GM18520 (cell line): Measurements from ENCODE around the gene LCE2D.
"Not testable (repeated sequence)": the region's sequence is repeated elsewhere in the genome, so short reads cannot be mapped to it uniquely, and the experiment has no call there.

Experiments used
- ATAC-seq: cut with Tn5 transposase; IDR thresholded peaks from one replicate; pipeline ENCODE4 v1.9.1; 2021; ENCODE audit not compliant: unreplicated experiment

Gene LCE2D, protein sequence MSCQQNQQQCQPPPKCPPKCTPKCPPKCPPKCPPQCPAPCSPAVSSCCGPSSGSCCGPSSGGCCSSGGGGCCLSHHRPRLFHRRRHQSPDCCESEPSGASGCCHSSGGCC

DNA sequence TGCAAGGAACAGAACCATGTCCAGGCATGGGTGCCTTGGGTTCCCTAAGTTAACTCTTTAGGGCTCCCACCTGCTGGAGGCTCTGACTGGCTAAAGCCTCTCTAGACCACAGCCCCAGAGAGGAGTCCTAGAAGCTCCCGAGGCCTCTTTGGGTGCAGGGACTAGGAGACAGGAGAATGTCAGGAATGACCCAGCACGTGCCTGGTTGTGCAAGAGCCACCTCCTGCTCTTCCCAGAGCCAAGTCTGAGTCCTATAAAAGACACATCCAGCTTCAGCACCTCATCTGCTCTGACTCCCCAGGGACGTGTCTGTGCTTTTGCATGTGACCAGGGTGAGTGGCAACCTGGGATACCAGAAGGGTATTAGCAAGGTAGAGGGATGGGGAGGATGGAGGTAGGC, at the start of gene LCE2D:
TSS of gene LCE2D (plus strand) at position 283 of the 400 bp plus-strand sequence. CDS start 726 bp downstream, outside the sequence.
- no peak for ATAC-seq

DNA sequence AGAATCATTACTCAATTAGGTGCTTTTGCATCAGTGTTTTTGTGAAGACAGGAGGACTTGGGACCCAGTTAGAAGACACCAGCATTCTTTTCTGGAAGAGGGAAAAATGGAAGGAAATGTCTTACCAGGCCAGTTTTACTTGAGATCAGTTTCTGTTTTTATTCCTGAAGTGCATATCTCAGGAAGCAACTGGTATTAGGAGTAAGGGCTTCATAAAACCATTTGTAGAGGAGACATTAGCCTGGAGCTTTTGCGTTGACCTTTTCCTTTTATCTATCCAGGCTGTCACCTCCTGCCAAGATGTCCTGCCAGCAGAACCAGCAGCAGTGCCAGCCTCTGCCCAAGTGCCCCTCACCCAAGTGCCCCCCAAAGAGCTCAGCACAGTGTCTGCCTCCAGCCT, 49.7 kb upstream of the LCE2D start, which contains the start of gene LCE3B:
TSS of gene LCE3B (plus strand) at position 301 of the 400 bp plus-strand sequence. CDS start at position 301, 0 bp downstream.
- ATAC-seq, result no peak

DNA sequence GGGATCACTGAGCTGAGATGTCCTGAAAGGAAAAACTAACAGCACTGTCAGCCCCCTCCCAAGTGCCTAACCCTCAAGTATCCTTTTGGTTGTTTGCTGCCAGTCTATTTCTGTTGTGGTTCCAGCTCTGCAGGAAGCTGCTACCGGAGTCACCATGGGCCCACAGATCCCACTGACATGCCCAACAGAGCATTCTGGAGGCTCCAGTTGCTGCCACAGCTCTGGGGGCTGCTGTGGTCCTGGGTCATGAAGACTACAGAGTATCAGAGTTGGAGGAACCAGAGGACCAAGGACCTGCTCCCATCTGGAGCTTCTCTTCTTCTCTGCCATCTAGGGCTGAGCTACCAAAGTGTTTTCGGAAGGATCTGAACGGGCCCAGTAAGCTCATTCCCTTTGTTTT, 41.2 kb upstream of the LCE2D start:
- no peak for ATAC-seq

DNA sequence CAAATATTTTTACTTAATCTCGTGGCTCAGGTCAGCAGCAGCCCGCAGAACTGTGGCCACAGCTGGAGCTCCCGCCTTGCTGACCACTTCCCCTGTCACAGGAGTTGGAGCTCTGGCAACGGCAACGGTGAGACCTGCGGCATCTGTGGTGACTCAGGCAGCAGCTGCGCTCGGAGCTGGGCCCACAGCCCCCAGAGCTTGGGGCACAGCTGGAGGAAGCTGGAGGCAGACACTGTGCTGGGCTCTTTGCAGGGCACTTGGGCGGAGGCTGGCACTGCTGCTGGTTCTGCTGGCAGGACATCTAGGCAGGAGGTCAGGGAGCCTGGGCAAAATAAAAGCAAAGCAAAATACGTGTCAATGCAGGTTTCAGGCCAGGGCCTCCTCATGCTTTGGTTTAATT, 40.4 kb upstream of the LCE2D start, which contains the start of gene LCE3A:
TSS of gene LCE3A (minus strand) at position 301 of the 400 bp plus-strand sequence. CDS start at position 301, 0 bp downstream.
- ATAC-seq, result no peak

DNA sequence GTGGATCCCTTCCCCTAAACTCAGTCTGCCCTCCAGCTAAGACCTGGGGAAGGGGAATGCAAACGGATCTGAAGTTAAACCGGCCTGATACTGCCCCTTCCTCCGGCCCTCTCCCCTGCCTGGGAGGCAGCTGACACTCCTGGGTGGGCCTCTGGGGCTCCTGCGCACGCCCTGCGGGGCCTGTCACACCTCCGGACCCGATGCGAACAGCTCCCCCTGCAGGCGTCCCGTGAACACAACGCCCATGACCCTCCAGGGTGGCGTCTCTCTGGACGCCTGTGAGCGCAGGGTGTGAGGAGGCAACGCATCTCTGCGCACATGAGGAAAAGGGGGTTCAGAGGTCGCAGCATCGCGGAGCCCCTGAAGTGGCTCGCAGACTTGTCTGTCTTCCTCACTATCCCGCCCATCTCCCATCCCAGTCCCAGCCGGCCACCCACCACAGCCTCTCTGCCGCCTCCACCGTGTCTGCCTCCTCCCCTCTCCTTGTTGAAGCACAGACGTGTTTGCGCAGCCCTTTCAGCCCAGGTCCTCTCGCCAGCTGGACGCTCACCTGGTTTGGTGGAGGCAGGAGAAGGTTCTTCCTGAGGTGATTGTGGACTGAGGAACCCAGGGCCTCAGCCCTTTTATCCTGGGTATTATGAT, 39.9 kb upstream of the LCE2D start:
- ATAC-seq, result no peak

DNA sequence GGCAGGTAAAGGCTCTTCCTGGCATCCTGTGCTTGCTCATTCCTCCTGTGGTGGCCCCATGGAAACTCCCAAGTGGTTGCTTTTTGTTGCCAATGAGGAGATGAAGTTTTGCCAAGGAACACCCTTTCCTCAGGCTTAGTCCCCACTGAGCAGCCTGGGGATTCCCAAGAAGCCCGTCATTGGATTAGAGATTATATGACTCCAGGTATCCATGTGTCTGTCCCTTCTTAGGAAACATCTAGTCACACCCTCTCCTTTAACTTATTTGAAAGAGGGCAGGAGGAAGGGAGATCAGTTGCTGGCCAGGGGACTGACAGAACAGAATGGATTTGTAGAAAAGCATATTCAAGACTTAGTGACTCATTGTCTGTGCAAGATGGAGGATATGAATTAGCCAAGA, 36.4 kb upstream of the LCE2D start:
- no peak for ATAC-seq

DNA sequence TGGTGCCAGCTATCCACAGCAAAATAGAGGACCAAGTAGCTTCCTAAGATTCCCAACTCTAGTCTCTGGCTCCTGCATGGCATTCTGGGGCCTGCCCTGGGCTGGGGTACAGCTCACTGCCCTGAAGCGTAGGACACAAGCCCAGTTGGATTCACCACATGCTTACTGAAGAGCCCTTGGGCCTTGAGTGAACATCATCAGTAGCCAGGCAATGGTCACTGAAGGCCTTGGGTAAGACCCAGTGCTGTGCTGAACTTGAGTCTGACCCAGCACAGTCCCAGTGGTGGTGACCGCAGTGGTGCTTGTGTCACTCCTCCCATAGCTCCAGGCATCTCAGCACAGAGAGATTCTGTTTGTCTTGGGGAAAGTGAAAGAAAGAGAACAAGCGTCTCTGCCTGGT, 32.6 kb upstream of the LCE2D start:
- no peak for ATAC-seq

DNA sequence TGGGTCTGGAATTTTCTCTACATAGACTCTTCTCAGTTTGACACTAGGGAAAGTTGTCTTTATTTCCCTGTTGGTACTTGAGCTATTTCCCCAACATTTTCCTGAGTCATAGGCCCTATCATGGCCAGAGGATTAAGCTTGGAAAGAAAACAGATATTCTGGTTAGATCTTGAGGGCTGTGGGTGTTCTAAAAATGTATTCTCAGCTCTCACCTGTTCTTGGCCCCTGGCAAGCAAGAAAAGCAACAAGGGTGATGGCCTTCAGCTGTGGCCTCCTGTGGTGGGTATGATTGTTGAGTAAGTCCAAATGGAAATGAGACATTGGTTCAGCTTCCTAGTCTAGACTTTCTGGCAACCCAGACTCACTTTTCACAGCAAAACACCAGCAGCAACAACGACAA, 22.8 kb upstream of the LCE2D start:
- no peak for ATAC-seq

DNA sequence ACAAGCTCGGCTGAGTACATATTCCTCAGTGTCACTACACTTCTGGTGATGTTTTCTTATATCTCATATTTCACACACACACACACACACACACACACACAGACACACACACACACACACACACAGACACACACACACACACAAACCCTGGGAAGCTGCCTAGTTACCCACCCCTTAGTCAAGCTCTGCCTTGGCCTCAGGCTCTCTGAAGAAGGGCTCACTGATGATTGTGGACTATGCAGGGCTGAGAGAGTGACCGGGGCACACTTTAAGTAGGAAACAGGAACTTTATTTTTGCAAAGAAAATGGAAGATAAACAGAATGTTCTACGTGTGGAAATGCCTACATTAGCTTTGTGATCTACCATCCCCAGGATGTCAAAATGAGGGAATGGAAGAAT, 19.2 kb upstream of the LCE2D start:
- ATAC-seq, result no peak

DNA sequence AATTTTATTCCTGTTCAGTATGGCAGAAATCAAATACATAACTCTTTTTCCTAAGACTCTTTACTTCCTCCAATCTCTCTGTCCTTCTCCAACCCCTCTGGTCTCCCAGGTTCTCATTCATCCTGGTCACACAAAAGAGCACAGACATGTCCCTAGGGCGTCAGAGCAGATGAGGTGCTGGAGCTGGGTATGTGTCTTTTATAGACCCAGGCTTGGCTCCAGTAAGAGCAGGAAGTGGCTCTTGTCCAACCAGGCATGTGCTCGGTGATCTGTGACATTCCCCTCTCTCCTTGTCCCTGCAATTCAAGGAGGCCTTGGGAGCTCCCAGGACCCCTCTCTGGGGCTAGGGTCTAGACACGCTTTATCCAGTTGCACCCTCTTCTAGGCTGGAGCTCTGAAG, 18.0 kb upstream of the LCE2D start:
- no peak for ATAC-seq

DNA sequence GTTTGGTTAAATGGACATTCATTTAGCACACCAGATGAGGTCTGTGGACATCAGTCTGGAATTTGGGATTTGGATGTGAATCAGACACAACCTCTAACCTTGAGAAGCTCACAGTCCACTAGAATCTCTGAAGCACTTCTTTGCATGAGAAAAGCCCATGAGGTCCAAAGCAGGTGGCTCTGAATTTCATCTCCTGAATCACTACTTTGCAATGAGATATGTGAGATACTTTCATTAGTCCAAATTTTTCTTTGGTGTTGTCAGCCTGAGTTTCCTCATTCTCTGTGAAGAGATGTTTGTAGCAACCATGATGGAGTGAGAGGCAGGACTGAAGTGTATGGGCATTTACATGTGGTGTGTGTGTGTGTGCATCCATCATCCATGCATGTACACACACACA, 16.5 kb upstream of the LCE2D start:
- ATAC-seq, result no peak

DNA sequence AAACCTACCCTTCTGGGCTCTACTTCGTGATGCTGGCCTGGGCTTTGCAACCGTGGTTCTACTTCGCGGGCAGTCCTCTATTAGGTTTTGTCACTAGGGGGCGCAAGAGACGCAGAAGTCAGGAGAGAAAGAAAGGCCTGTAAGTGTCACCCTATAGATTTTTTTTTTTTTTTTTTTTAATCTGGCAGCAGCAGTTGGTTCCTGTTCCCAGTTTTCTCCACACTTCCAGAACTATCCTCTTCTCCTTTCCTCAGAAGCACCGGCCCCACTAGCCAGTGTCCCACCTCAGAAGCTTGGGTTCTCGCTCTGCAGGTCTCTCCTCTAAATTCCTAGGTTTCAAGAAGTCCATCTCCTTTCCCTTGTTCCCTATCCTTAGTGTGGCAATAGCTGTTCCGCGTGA, 9.1 kb upstream of the LCE2D start:
- no peak for ATAC-seq

DNA sequence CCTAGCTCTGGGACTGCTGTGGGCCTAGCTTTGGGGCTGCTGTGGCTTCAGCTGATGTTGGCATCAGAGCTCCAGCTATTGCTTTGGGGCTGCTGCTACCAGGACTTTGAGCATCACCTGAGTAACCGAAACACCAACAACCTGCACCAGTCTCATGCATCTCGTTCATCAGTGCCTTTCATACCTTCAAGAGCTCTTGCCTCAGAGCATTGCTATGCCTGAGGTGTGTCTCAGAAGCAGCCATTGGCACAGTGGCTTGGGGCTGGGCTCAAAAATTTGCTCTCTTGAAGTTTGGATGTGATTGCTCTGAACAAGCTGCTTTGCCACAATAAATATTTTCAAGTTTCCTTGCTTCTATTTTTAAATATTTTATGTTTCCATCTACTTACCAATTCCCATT, 6.7 kb upstream of the LCE2D start:
- ATAC-seq, result no peak

DNA sequence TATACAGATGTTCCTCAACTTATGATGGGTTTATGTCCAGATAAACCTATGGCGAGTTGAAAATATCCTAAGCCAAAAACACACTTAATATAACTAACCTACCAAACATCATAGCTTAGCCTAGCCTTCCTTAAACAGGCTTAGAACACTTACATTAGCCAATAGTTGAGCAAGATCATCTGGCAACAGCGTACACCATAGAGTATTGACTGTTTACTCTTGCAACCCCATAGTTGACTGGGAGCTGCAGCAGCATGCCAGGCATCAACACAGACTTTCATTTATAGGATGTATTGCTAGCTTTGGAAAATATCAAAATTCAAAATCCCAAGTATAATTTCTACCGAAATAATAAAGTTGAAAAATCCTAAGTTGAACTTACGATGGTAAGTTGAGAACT, 5.5 kb upstream of the LCE2D start:
- no peak for ATAC-seq

DNA sequence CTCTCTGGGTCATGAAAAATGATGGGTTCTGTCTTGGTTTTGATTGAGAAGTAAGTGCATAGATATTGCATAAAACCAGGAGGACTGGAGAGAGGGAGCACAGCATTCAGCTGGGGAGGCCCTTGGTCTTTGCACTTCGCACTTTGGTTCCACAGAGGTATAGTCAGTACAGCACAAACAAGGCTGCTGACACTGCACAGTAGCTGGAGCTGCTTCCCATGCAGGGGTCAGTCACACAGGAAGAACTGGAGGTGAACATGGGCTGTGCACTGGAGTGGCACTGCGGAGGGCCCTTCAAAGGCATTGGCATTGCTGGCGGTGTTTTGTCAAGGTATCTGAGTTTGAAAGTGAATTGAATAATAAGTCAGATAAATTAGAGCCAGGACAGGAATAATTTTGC, 4.5 kb upstream of the LCE2D start:
- no peak for ATAC-seq

DNA sequence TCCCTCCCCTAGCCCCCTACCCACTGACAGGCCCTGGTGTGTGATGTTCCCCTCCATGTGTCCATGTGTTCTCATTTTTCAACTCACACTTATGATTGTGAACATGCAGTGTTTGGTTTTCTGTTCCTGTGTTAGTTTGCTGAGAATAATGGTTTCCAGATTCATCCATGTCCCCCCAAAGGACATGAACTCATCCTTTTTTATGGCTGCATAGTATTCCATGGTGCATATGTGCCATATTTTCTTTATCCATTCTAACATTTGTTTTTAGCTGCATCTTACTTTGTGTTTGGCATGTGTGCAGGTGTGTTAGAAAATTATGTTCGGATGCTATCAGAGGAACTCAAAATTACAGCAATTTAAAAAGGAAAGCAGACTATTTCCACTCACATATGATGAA, 3.0 kb downstream of the LCE2D start:
- not testable (repeated sequence) for ATAC-seq

DNA sequence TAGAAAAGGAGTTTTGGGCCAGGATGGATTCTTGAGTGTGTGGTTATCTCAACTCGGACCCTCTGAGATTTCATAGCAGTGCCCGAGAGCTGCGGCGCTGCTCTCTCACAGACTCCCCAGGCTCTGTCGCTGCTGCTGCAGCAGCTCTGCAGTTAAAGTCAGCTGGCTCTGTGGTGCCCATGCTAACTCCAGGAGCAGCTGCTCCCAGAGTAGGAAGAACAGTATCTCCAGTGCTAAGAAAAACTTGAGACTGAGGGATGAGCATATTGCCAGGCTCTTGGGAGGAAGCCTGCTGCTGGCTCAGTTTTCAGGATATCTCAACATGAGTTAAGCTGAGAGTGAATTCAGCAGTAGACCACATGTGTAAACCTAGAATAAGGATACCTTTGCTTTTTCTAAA, 4.5 kb downstream of the LCE2D start:
- no peak for ATAC-seq

DNA sequence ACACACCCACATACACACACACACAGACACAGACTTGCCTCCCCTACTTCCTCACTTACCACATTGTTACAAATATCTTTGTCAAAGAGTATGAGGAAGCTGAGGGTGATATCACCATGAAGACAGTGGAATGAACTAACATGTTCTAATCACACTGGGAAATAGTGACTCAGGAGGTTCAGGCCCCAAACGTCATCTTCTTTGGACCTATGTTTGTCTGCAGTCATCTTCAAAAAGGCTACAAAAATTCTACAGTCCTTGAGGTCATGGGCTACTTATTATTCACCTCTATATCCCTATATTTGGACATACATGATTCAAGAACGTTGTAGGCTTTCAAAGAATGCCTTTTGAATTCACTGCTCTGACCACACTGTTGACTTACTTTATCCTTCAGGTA, 9.8 kb downstream of the LCE2D start:
- ATAC-seq, result no peak

DNA sequence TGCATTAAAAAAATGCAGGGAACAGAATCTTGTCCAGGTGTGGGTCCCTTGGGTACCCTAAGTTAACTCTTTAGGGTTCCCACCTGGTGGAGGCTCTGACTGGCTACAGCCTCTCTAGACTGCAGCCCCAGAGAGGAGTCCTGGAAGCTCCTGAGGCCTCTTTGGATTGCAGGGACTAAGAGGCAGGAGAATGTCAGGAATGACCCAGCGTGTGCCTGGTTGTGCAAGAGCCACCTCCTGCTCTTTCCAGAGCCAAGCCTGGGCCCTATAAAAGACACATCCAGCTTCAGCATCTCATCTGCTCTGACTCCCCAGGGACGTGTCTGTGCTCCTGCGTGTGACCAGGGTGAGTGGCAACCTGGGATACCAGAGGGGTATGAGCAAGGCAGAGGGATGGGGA, 11.8 kb downstream of the LCE2D start, which contains the start of gene LCE2C:
TSS of gene LCE2C (plus strand) at position 297 of the 400 bp plus-strand sequence. CDS start 737 bp downstream, outside the sequence.
- not testable (repeated sequence) for ATAC-seq

DNA sequence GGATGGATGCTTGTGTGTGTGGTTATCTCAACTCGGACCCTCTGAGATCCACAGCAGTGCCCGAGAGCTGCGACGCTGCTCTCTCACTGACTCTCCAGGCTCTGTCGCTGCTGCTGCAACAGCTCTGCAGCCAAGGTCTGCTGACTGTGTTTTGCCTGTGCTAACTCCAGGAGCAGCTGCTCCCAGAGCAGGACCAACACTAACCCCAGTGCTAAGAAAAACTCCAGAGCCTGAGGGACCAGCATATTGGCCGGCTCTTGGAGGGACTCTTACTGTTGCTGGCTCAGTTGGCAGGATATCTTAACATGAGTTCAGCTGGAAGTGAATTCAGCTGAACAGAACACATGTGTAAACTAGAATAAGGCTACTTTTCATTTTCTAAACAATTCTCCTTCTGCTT, 16.3 kb downstream of the LCE2D start:
- ATAC-seq, result no peak

DNA sequence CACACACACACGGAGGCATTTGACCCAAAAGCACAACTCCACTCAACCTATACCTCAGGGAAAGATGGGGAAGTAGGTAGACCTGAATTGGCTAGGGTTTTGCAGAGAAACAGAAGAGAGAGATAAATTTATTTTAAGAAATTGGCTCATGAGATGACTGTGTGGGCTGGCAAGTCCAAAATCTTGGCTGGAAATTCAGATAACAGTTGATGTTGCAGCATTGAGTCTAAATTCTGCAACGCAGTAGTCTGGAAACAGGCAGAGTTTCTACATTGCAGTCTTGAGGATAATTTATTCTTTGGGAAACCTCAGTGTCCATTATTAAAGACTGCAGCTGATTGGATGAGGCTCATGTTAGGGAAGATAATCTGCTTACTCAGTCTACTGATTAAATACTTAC, 18.4 kb downstream of the LCE2D start:
- no peak for ATAC-seq

DNA sequence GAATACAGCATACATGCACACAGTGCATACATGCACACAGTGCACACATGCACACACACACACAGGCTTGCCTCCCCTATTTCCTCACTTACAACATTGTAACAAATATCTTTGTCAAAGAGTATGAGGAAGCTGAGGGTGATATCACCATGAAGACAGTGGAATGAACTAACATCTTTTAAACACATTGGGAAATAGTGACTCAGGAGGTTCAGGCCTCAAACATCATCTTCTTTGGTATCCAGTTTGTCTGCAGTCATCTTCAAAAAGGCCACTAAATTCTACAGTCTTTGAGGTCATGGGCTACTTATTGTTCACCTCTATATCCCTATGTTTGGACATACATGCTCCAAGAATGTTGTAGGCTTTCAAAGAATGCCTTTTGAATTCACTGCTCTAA, 20.7 kb downstream of the LCE2D start:
- no peak for ATAC-seq

DNA sequence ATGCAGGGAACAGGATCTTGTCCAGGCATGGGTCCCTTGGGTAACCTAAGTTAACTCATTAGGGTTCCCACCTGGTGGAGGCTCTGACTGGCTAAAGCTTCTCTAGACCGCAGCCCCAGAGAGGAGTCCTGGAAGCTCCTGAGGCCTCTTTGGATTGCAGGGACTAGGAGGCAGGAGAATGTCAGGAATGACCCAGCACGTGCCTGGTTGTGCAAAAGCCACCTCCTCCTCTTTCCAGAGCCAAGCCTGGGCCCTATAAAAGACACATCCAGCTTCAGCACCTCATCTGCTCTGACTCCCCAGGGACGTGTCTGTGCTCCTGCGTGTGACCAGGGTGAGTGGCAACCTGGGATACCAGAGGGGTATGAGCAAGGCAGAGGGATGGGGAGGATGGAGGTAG, 22.6 kb downstream of the LCE2D start, which contains the start of gene LCE2B:
TSS of gene LCE2B (plus strand) at position 301 of the 400 bp plus-strand sequence. CDS start 721 bp downstream, outside the sequence.
- not testable (repeated sequence) for ATAC-seq
